Fibroblast of the aortic adventitia (primary cell): ENCODE results near the gene CD2. TPM values are rescaled to one million over a fixed set of nuclear protein-coding genes. Genes with fewer than 3 reads are reported as not detected.

ENCODE experiments used
- DNase-seq: peaks from one replicate; pipeline ENCODE4 v3.0.0-alpha.2; 2010; ENCODE audit warnings: low read depth
- H3K4me3 ChIP-seq: 2 replicates; pipeline ENCODE4 v1.5.1; 2011; ENCODE audit warnings: low read depth, mild to moderate bottlenecking, control low read depth, low read length, moderate library complexity
- CTCF ChIP-seq: IDR thresholded peaks from 2 replicates; pipeline ENCODE4 v1.5.1; 2011; ENCODE audit warnings: mild to moderate bottlenecking, low read length, control low read depth, inconsistent platforms; ENCODE audit not compliant: insufficient read depth
- total RNA-seq: library from RNA; depleted of rRNA; stranded (reverse); fragments of >200 nt; gene quantifications from 2 replicates; pipeline ENCODE4 v1.2.3, GENCODE V29; 2012; ENCODE audit warnings: low replicate concordance

The CD2 gene
- total RNA-seq, 1 donor, result not detected

- DNase-seq, result no peak
- TF ChIP-seq CTCF, result no peak
- no peak overlapping the region for H3K4me3 ChIP-seq
Observed at GRCh38 chr1:116738673-116739370, 15.4 kb upstream of the CD2 start.

- DNase-seq, result peak; percentile 7
Observed at GRCh38 chr1:116739371-116740012, 14.7 kb upstream of the CD2 start.

GRCh38 chr1:116740296-116740695, 13.9 kb upstream of the CD2 start:
- TF ChIP-seq CTCF, result no peak
- DNase-seq, result no peak
- no peak overlapping the region for H3K4me3 ChIP-seq

More at GRCh38 chr1:116739371-116740012, 14.7 kb upstream of the CD2 start:
- no peak overlapping the region for H3K4me3 ChIP-seq
- TF ChIP-seq CTCF, result no peak

- no peak for TF ChIP-seq CTCF
- DNase-seq, result no peak
- H3K4me3 ChIP-seq, result no peak overlapping the region
Observed at GRCh38 chr1:116740746-116741145, 13.5 kb upstream of the CD2 start.

- no peak for DNase-seq
- no peak for TF ChIP-seq CTCF
- no peak overlapping the region for H3K4me3 ChIP-seq
Observed at GRCh38 chr1:116741836-116742565, 12.2 kb upstream of the CD2 start.

GRCh38 chr1:116743535-116743934, 10.7 kb upstream of the CD2 start:
- no peak overlapping the region for H3K4me3 ChIP-seq
- DNase-seq, result no peak
- TF ChIP-seq CTCF, result no peak
